GM12875 (cell line): ENCODE data around the gene NMU.
A peak's percentile ranks its signal among the peaks of the same experiment; 100 is the strongest.
"Not testable (repeated sequence)": the region's sequence is repeated elsewhere in the genome, so short reads cannot be mapped to it uniquely, and the experiment has no call there.

Source experiments
- H3K4me3 ChIP-seq: one replicate; pipeline ENCODE4 v1.5.1; 2011; ENCODE audit warnings: low read depth, low read length, control low read depth
- TF ChIP-seq, protein P1 (sequence below): IDR thresholded peaks from 2 replicates; pipeline ENCODE4 v1.5.1; 2011; ENCODE audit warnings: low read depth, mild to moderate bottlenecking, control low read depth, inconsistent platforms, low read length, moderate library complexity, borderline replicate concordance; ENCODE audit not compliant: insufficient read depth

NMU gene

GRCh38 chr4:55635741-55636655 is at the start of gene NMU:
Gene NMU (minus strand): TSS chr4:55636298. CDS start chr4:55636192, 106 bp downstream.
- TF ChIP-seq, protein P1, sequence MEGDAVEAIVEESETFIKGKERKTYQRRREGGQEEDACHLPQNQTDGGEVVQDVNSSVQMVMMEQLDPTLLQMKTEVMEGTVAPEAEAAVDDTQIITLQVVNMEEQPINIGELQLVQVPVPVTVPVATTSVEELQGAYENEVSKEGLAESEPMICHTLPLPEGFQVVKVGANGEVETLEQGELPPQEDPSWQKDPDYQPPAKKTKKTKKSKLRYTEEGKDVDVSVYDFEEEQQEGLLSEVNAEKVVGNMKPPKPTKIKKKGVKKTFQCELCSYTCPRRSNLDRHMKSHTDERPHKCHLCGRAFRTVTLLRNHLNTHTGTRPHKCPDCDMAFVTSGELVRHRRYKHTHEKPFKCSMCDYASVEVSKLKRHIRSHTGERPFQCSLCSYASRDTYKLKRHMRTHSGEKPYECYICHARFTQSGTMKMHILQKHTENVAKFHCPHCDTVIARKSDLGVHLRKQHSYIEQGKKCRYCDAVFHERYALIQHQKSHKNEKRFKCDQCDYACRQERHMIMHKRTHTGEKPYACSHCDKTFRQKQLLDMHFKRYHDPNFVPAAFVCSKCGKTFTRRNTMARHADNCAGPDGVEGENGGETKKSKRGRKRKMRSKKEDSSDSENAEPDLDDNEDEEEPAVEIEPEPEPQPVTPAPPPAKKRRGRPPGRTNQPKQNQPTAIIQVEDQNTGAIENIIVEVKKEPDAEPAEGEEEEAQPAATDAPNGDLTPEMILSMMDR = peak; percentile 27; the same call in 1 of the 2 replicates
- peak within 1 kb of the TSS; percentile 16 for H3K4me3 ChIP-seq

DNA sequence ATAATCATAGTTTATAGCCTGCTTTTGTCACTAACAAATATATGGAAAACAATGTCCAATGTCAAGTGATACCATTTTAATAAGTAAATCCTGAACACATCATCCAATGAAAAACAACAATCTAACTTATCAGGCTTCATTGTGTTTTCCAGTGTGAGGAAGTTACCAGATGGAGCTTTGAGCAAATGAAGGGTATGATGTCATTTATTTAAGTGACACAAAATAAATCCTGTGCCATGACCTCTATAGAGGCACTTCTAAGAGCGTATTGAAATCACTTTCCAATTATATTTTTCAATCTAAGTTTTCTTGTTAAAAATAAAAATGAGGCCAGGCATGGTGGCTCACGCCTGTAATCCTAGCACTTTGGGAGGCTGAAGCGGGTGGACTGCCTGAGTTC is 48.2 kb upstream of the NMU start:
- H3K4me3 ChIP-seq = no peak overlapping the region
- TF ChIP-seq, protein P1 = no peak

GRCh38 chr4:55682797-55683196 is 46.7 kb upstream of the NMU start:
- H3K4me3 ChIP-seq = not testable (repeated sequence)

DNA sequence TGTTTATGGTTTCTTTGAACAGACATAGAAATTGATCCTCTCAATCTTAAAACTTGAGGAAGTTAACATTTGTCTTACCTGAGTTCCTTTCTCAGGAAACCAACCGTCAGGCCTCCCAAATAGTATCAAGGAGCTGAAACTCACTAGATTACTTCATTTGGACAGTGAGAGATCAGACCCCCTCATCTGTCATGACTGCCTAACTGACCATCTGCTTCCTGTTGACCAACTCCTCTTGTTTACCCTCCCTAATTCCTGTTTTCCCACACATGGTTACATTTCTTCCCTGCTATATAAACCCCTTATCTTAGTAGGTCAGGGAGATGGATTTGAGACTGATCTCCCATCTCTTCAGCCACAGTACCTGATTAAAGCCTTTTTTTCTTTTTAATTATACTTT is 46.2 kb upstream of the NMU start:
- TF ChIP-seq, protein P1 = no peak
- no peak overlapping the region for H3K4me3 ChIP-seq

DNA sequence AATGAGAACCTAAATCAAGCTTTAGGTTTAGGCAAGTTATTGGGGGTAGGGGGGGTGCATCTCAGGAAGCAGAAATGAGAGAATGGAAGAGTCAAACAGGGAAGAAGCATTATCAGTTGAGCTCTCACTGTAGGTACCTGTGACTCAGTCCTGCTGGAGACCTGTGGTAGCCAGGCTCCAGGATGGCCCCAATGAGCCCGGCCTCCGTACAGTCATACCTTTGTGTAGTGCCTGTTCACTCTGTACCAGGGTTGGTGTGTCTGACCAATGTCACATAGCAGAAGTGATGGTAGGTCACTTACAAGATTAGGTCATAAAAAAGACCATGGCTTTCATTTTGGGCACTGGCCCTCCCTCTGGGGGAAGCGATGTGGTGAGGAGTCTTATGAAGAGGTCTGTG is 45.3 kb upstream of the NMU start:
- TF ChIP-seq, protein P1 = no peak
- H3K4me3 ChIP-seq = no peak overlapping the region

DNA sequence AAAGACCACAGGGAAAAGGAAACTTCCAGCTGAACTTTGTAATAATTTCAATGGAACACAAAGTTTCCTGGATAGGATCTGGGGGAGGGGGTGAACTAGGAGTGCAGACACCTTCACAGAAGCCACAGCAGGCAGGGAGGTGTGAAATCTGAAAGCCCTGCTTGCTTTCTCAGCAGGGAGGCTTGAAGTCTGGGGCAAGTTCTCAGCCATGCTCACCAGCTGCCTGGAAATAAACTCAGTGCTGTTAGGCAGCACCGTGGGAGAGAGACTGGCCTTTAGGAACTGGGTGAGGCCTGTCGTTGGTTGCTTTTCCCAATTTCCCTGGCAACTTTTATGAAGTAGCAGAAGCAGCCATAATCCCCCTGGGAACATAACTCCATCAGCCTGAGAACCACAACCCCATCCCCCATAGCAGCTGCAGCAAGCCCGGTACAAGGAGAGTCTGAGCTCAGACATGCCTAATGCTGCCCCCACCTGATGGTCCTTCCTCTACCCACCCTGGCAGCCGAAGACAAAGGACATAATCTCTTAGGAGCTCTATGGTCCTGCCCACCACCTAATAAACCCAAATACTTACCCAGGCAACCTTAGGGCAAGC is 39.2 kb upstream of the NMU start:
- TF ChIP-seq, protein P1 = no peak
- H3K4me3 ChIP-seq = no peak overlapping the region

- no peak overlapping the region for H3K4me3 ChIP-seq
- TF ChIP-seq, protein P1 = no peak
These were observed 37.3 kb upstream of the NMU start for GRCh38 chr4:55673424-55673823.
